ENCODE data around the gene GRID1.

GRID1 gene

DNA sequence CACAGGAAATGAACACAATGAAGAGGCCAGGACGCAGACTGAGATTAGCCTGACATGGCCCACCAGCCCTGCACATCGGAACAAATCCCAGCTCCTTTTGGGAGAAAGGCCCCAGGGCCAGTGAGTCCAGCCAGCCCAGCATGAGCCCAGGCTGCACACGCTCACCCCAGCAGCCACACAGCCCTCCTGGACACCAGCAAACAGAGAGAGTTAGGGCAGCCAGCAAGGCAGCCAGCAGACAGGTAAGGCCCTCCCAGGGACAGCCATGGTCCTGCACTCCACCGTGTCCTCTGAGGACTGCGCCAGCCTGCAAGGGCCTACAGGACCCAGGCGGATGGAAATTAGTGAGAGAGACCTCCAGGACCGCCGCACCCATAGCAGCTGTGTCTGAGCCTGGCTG, 8.1 kb upstream of the GRID1 start:
- DNase-seq (ENCODE audit: low spot score) = no peak
- in situ Hi-C loops (cut with MboI; ENCODE audit: low pct_unique_long_range_greater_than_20kb, low sequenced_read_pairs, unreplicated experiment) = no loop called here
- TF ChIP-seq, protein P1, sequence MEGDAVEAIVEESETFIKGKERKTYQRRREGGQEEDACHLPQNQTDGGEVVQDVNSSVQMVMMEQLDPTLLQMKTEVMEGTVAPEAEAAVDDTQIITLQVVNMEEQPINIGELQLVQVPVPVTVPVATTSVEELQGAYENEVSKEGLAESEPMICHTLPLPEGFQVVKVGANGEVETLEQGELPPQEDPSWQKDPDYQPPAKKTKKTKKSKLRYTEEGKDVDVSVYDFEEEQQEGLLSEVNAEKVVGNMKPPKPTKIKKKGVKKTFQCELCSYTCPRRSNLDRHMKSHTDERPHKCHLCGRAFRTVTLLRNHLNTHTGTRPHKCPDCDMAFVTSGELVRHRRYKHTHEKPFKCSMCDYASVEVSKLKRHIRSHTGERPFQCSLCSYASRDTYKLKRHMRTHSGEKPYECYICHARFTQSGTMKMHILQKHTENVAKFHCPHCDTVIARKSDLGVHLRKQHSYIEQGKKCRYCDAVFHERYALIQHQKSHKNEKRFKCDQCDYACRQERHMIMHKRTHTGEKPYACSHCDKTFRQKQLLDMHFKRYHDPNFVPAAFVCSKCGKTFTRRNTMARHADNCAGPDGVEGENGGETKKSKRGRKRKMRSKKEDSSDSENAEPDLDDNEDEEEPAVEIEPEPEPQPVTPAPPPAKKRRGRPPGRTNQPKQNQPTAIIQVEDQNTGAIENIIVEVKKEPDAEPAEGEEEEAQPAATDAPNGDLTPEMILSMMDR (IDR thresholded peaks at IDR 0.05; ENCODE audit: extremely low read depth, insufficient read depth, missing control alignments) = no peak

DNA sequence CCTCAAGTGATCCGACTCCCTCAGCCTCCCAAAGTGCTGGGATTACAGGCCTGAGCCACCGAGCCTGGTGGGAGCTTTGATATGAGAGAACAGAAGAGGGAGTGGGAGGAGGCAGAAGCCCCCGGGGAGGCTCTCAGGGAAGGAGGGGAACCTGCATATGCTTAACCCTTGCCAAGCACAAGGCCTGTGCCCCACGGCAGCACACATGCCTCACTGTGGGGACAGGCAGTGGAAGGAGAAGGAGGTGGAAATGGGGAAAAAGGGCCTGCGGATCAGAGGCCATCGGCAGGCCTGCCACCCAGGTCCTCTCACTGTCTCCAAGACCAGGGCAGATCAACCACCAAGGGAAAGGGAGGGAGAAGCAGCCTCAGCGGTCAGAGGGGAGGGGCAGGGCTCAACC, 7.2 kb upstream of the GRID1 start:
- TF ChIP-seq, protein P1 (IDR thresholded peaks at IDR 0.05; ENCODE audit: extremely low read depth, insufficient read depth, missing control alignments) = no peak
- DNase-seq (ENCODE audit: low spot score) = no peak
- in situ Hi-C loops (cut with MboI; ENCODE audit: low pct_unique_long_range_greater_than_20kb, low sequenced_read_pairs, unreplicated experiment) = no loop called here

DNA sequence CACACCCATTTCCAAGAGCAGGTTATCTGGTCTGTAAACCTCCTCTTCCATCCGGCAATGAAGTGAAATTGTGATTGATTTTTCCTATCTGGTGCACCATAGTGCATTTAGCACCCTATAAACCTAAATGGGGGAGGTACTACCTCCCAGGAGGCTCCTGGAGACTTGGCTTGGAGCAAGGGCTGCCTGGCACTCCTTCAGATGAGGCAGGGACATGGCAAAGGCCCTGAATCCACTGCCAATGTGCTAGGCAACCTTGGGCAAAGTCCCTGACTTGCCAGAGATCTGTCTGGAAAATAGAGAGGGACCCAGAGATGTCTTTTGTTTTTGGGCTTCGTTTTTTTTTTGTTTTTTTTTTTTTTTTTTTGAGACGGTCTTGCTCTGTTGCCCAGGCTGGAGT, 6.7 kb upstream of the GRID1 start:
- in situ Hi-C loops (cut with MboI; ENCODE audit: low pct_unique_long_range_greater_than_20kb, low sequenced_read_pairs, unreplicated experiment) = no loop called here
- DNase-seq (ENCODE audit: low spot score) = no peak
- TF ChIP-seq, protein P1 (IDR thresholded peaks at IDR 0.05; ENCODE audit: extremely low read depth, insufficient read depth, missing control alignments) = no peak

DNA sequence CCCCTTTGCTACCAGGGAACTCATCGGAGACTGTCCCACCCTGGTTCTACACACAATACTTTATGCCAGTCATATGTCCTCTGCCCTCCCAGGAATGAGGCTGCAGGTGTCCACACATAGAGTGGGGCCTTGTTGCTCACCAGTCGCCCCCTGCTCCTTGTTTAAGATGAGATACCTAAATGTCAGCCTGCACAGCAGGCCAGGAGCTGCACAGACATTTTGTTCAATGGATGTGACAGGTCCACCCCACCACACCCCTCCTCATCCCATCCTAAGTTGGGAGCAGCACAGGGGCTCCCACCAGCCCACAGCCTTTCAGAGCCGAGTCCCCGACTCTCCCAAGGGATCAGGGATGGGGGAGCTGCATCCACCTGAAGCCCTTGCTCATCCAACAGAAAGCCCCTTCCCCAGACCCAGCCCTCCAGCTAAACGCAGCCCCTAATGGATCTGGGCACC, 6.2 kb upstream of the GRID1 start:
- no peak for DNase-seq (ENCODE audit: low spot score)
- TF ChIP-seq, protein P1 (IDR thresholded peaks at IDR 0.05; ENCODE audit: extremely low read depth, insufficient read depth, missing control alignments) = no peak
- in situ Hi-C loops (cut with MboI; ENCODE audit: low pct_unique_long_range_greater_than_20kb, low sequenced_read_pairs, unreplicated experiment) = no loop called here

DNA sequence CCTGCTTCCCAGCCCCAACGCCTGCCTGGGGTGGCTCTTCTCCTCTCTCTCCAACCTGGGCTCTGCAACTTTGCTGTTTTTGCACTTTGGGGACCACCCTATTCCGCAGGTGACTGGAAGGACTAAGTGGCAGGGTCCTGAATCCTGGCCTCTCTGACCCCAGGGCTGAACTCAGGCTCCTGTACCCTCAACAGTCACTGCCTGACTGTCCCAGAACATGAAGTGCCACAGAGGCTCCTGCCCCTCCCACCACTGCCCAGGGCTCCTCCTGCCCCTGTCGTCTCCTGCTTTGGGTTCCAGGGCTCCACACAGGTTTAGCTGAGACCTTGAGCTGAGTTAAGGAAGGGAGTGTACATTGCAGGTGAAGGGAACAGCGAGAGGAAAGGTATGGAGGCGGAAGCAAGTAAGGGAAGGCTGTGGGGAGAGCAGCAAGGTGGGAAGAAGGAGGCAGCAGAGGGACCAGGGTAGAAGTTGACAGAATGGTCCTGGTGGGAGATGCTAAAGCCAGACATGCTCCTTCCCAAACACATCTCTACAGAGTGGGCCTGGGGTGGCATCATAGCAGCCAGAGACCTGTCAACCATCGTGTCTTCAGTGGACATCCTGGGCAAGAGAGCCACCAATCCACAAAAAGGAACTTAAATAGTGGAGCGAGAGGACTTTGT, 5.7 kb upstream of the GRID1 start:
- DNase-seq (ENCODE audit: low spot score) = no peak
- in situ Hi-C loops (cut with MboI; ENCODE audit: low pct_unique_long_range_greater_than_20kb, low sequenced_read_pairs, unreplicated experiment) = no loop called here
- TF ChIP-seq, protein P1 (IDR thresholded peaks at IDR 0.05; ENCODE audit: extremely low read depth, insufficient read depth, missing control alignments) = no peak

DNA sequence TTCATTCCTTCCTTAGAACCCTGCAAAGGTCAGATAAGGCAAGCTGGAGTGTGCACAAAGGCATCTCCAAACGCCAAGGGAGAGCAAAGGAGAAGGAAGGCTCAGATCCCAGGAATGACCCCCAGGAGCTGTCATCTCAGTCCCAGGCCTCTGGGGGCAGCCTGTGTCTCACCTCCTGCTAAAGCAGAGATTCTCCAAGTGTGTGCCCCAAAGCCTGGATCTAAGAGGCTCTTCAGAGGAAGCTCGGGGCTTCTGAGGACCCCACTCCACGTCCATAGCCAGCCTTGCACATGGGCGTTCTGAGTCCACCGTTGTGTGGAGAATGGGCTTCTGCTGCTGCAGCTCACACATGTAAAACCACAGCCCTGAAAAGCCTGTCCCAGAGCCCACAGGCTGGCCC, 5.1 kb upstream of the GRID1 start:
- in situ Hi-C loops (cut with MboI; ENCODE audit: low pct_unique_long_range_greater_than_20kb, low sequenced_read_pairs, unreplicated experiment) = no loop called here
- TF ChIP-seq, protein P1 (IDR thresholded peaks at IDR 0.05; ENCODE audit: extremely low read depth, insufficient read depth, missing control alignments) = no peak
- no peak for DNase-seq (ENCODE audit: low spot score)
